Lung (tissue), 12 donors: Measurements from ENCODE around the gene MT2A. TPM values are rescaled to one million over a fixed set of nuclear protein-coding genes. Genes with fewer than 3 reads are reported as not detected.

Experiments used
- ATAC-seq: fragments of 200-7000 bp; cut with Tn5 transposase; one replicate; pipeline ENCODE4 v1.9.1; 2020; ENCODE audit warnings: moderate number of reproducible peaks; ENCODE audit not compliant: insufficient read depth, low FRiP score
- DNase-seq, 3 donors: peaks; one replicate each; pipeline ENCODE4 v3.0.0-alpha.2; 2013 to 2017
- H3K27ac ChIP-seq, 2 donors: one replicate each; pipeline ENCODE4 v1.5.1; 2013; ENCODE audit warnings: mild to moderate bottlenecking in 2 of 2, moderate library complexity in 2 of 2, control low read depth in 1 of 2, inconsistent platforms in 1 of 2, low read depth in 1 of 2, low read length in 1 of 2
- H3K27me3 ChIP-seq, 3 donors: one replicate each; pipeline ENCODE4 v1.5.1; 2013; ENCODE audit warnings: low read length in 2 of 3; ENCODE audit not compliant: control insufficient read depth in 3 of 3, insufficient read depth in 3 of 3
- H3K36me3 ChIP-seq, 4 donors: one replicate each; pipeline ENCODE4 v1.5.1; 2013; ENCODE audit warnings: low read length in 4 of 4, mild to moderate bottlenecking in 1 of 4, moderate library complexity in 1 of 4; ENCODE audit not compliant: control insufficient read depth in 4 of 4, insufficient read depth in 4 of 4
- H3K4me1 ChIP-seq, 5 donors: one replicate each; pipeline ENCODE4 v1.5.1; 2013; ENCODE audit warnings: low read length in 5 of 5, mild to moderate bottlenecking in 2 of 5, moderate library complexity in 1 of 5; ENCODE audit not compliant: control insufficient read depth in 5 of 5, insufficient read depth in 5 of 5
- H3K4me3 ChIP-seq: one replicate; pipeline ENCODE4 v1.5.1; 2013; ENCODE audit warnings: mild to moderate bottlenecking, control low read depth, moderate library complexity
- H3K9ac ChIP-seq, 2 donors: one replicate each; pipeline ENCODE4 v1.5.1; 2013; ENCODE audit warnings: low read length in 2 of 2, control low read depth in 1 of 2; ENCODE audit not compliant: insufficient read depth in 1 of 2
- H3K9me3 ChIP-seq, 4 donors: one replicate each; pipeline ENCODE4 v1.5.1; 2013; ENCODE audit warnings: low read length in 3 of 4, mild to moderate bottlenecking in 1 of 4, moderate library complexity in 1 of 4; ENCODE audit not compliant: control insufficient read depth in 4 of 4, insufficient read depth in 3 of 4
- CTCF ChIP-seq: IDR thresholded peaks from 2 replicates; pipeline ENCODE4 v1.5.1; 2012; ENCODE audit warnings: mild to moderate bottlenecking; ENCODE audit errors: control extremely low read depth, extremely low read depth
- WGBS, 2 donors: extraction: QIAGEN DNeasy Blood & Tissue Kit; methylation state at CpG; one replicate each; pipeline ENCODE4 v1.1.7; 2013; 5-methylcytosine and 5-hydroxymethylcytosine counted together
- polyA plus RNA-seq, 2 donors: library from polyadenylated mRNA; stranded (reverse); fragments of 200-250 nt; gene quantifications; one replicate each; pipeline ENCODE4 v1.2.1, GENCODE V29; 2013
- total RNA-seq, 2 donors: library from RNA; depleted of rRNA in 1 of 2; stranded (reverse); fragments of >200 nt in 1 of 2; gene quantifications; one replicate each; pipeline ENCODE4 v1.2.1, GENCODE V29; 2014 to 2021
- donor health status: control.
- donor health status: control.
- donor health status: Bipolar disorder and iron deficiency.
- donor health status: healthy.
- donor health status: DM: yes; HTN: yes; CAD: no.

The MT2A gene
- total and polyA plus RNA-seq, 4 donors = 17.6 to 1,104 (median 712) TPM

DNA sequence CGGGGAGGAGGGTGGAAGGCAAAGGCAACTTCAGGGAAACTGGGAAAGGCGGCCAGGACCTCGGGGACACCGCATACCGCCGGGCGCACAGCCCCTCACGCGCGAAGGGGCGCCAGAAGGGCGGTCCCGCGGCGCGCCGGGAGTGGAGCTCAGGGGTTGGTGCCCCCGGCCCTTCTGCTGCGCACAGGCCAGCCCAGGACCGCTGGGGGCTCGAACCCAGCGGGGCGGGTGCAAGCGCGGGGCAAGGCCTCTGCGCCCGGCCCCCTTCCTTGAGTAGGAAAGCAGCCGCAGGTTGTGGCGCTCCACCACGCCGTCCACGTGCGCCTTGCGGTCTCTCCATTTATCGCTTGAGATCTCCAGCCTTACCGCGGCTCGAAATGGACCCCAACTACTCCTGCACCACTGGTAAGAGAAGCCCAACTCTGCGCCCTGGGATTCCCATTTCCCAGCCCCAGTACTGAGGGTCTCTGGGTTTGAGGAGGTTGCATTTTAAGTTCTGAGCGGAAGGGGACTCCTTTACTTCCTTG lies 27.1 kb downstream of the MT2A start:
- no peak for TF ChIP-seq CTCF
- no peak for ATAC-seq
- Histone ChIP-seq H3K27ac (no peak overlapping the region), H3K9me3 (peaks cover 0 to 8% (median 0%) of the 10 kb centered on the region in 4 donors), H3K27me3 (peaks cover 0 to 89% (median 85%) of the 10 kb centered on the region in 3 donors), H3K9ac (no peak overlapping the region), H3K36me3 (no peaks in the 10 kb centered on the region), H3K4me1 (peaks cover 0 to 17% (median 5%) of the 10 kb centered on the region in 5 donors), H3K4me3 (no peak overlapping the region)
- 12 to 23% methylated on average over 40 of the region's 40 CpGs for WGBS, 2 donors
- no peak for DNase-seq

- DNase-seq = no peak
- no peak overlapping the region for H3K27ac ChIP-seq
Observed at GRCh38 chr16:56636616-56637413, 28.4 kb downstream of the MT2A start.

GRCh38 chr16:56637814-56638750 lies 29.7 kb downstream of the MT2A start, which contains the start of gene MT1A:
Gene MT1A (plus strand): TSS chr16:56638666. CDS start chr16:56638739, 73 bp downstream.
- DNase-seq (peak; percentile 50 to 69 (median 51)), ATAC-seq (peak; percentile 84)
- Histone ChIP-seq H3K9ac (no peak within 1 kb of the TSS), H3K4me1 (peaks cover 0 to 13% (median 5%) of the 10 kb centered on the region in 5 donors), H3K27ac (peak within 1 kb of the TSS in 1 of 2 donors; percentile 57), H3K27me3 (peaks cover 0 to 94% (median 92%) of the 10 kb centered on the region in 3 donors), H3K4me3 (peak within 1 kb of the TSS; percentile 15), H3K36me3 (no peaks in the 10 kb centered on the region), H3K9me3 (peaks cover 0 to 8% (median 0%) of the 10 kb centered on the region in 4 donors)
- no peak for TF ChIP-seq CTCF
- WGBS, 2 donors = 8 to 10% methylated on average over 63 to 68 of the region's 68 CpGs

More at GRCh38 chr16:56636616-56637413, 28.4 kb downstream of the MT2A start:
- Histone ChIP-seq H3K9me3 (peaks cover 0 to 8% (median 0%) of the 10 kb centered on the region in 4 donors), H3K9ac (no peak overlapping the region), H3K4me1 (peaks cover 0 to 17% (median 5%) of the 10 kb centered on the region in 5 donors), H3K4me3 (no peak overlapping the region), H3K36me3 (no peaks in the 10 kb centered on the region), H3K27me3 (peaks cover 0 to 91% (median 88%) of the 10 kb centered on the region in 3 donors)
- no peak for ATAC-seq
- no peak for TF ChIP-seq CTCF
- WGBS, 2 donors = 43 to 53% methylated on average over 9 of the region's 9 CpGs
